ENCODE measurements around the gene GBE1. TPM values are rescaled to one million over a fixed set of nuclear protein-coding genes. Genes with fewer than 3 reads are reported as not detected.

GBE1 gene
- polyA plus RNA-seq, 3 donors, result 7.7 to 21.7 (median 19.1) TPM

- Histone ChIP-seq H3K4me3 (replicated peaks in 1 of 3; ENCODE audit: low read depth in 2 of 3, low read length in 3 of 3) (no peak overlapping the region), H3K9ac (ENCODE audit: insufficient read depth, low read length, poor library complexity, severe bottlenecking) (no peak overlapping the region), H3K27me3 (ENCODE audit: control insufficient read depth in 2 of 2, insufficient read depth in 2 of 2, low read length in 2 of 2) (no peaks in the 10 kb centered on the region), H3K4me2 (replicated peaks; ENCODE audit: extremely low read depth, low read length, poor library complexity, severe bottlenecking) (no peak overlapping the region), H3K9me3 (replicated peaks in 1 of 2; ENCODE audit: control insufficient read depth in 1 of 2, insufficient read depth in 1 of 2, low read length in 2 of 2) (peaks cover 0 to 3% of the 10 kb centered on the region in 2 donors), H2AFZ (ENCODE audit: insufficient read depth, low read depth, low read length, poor library complexity, severe bottlenecking) (no peak overlapping the region), H3K4me1 (ENCODE audit: control insufficient read depth in 1 of 2, insufficient read depth in 2 of 2, low read length in 2 of 2) (no peaks in the 10 kb centered on the region), H3K79me2 (ENCODE audit: insufficient read depth, low read length) (no peaks in the 10 kb centered on the region), H4K20me1 (ENCODE audit: insufficient read depth, low read length) (no peaks in the 10 kb centered on the region), H3K36me3 (replicated peaks in 1 of 2; ENCODE audit: control insufficient read depth in 1 of 2, insufficient read depth in 2 of 2, low read length in 2 of 2) (peaks cover 0 to 51% of the 10 kb centered on the region in 2 donors), H3K27ac (ENCODE audit: low read depth in 1 of 2, low read length in 2 of 2) (no peak overlapping the region)
- H3K4me1 Mint-ChIP-seq, result no peaks in the 10 kb centered on the region
- no peak overlapping the region for H3K4me3 Mint-ChIP-seq
- peaks cover 40 to 43% of the 10 kb centered on the region in 2 donors for H3K36me3 Mint-ChIP-seq
- H3K27ac Mint-ChIP-seq, result peak overlapping the region in 1 of 7 donors; percentile 9
- H3K27me3 Mint-ChIP-seq (ENCODE audit: low read depth in 3 of 3), result no peaks in the 10 kb centered on the region
- TF ChIP-seq CTCF (IDR thresholded peaks at IDR 0.05), result no peak
- no peak for DNase-seq
- 86% methylated on average over 3 of the region's 4 CpGs for WGBS (ENCODE audit: insufficient coverage)
- intact Hi-C loops (cut with micrococcal nuclease), result no loop called here
- H3K9me3 Mint-ChIP-seq, result peaks cover 0 to 14% (median 10%) of the 10 kb centered on the region in 7 donors
Observed at GRCh38 chr3:81530180-81530939, 231.1 kb downstream of the GBE1 start.

- H3K27ac Mint-ChIP-seq, result no peak overlapping the region
- H3K4me3 Mint-ChIP-seq, result no peak overlapping the region
Observed at GRCh38 chr3:81521855-81522254, 239.6 kb downstream of the GBE1 start.

More at GRCh38 chr3:81521855-81522254, 239.6 kb downstream of the GBE1 start:
- Histone ChIP-seq H3K9ac (ENCODE audit: insufficient read depth, low read length, poor library complexity, severe bottlenecking) (no peak overlapping the region), H3K36me3 (replicated peaks in 1 of 2; ENCODE audit: control insufficient read depth in 1 of 2, insufficient read depth in 2 of 2, low read length in 2 of 2) (no peaks in the 10 kb centered on the region), H4K20me1 (ENCODE audit: insufficient read depth, low read length) (no peaks in the 10 kb centered on the region), H3K27me3 (ENCODE audit: control insufficient read depth in 2 of 2, insufficient read depth in 2 of 2, low read length in 2 of 2) (no peaks in the 10 kb centered on the region), H3K4me2 (replicated peaks; ENCODE audit: extremely low read depth, low read length, poor library complexity, severe bottlenecking) (no peak overlapping the region), H3K9me3 (replicated peaks in 1 of 2; ENCODE audit: control insufficient read depth in 1 of 2, insufficient read depth in 1 of 2, low read length in 2 of 2) (no peaks in the 10 kb centered on the region), H3K27ac (ENCODE audit: low read depth in 1 of 2, low read length in 2 of 2) (no peak overlapping the region), H3K4me1 (ENCODE audit: control insufficient read depth in 1 of 2, insufficient read depth in 2 of 2, low read length in 2 of 2) (no peaks in the 10 kb centered on the region), H3K79me2 (ENCODE audit: insufficient read depth, low read length) (no peaks in the 10 kb centered on the region), H3K4me3 (replicated peaks in 1 of 3; ENCODE audit: low read depth in 2 of 3, low read length in 3 of 3) (no peak overlapping the region), H2AFZ (ENCODE audit: insufficient read depth, low read depth, low read length, poor library complexity, severe bottlenecking) (no peak overlapping the region)
- no peak for TF ChIP-seq CTCF (IDR thresholded peaks at IDR 0.05)
- Mint-ChIP-seq H3K27me3 (ENCODE audit: low read depth in 3 of 3) (no peaks in the 10 kb centered on the region), H3K36me3 (peaks cover 0 to 3% of the 10 kb centered on the region in 2 donors), H3K4me1 (no peaks in the 10 kb centered on the region), H3K9me3 (peaks cover 0 to 5% (median 2%) of the 10 kb centered on the region in 7 donors)
- intact Hi-C loops (cut with micrococcal nuclease), result no loop called here
- no peak for DNase-seq
- 96% methylated on average over 2 of the region's 2 CpGs for WGBS (ENCODE audit: insufficient coverage)

Measured in CD14-positive monocyte (primary cell).